BLaER1 (cell line): ENCODE results near the gene ERMP1.
A peak's percentile ranks its signal among the peaks of the same experiment; 100 is the strongest.

ENCODE experiments used
- H3K27ac ChIP-seq: shearing (Covaris generic); formaldehyde crosslinking; 2 replicates; pipeline ENCODE4 v1.8.1; 2022
- H3K27me3 ChIP-seq: shearing (Covaris generic); formaldehyde crosslinking; 2 replicates; pipeline ENCODE4 v1.8.1; 2022
- H3K36me3 ChIP-seq: shearing (Covaris generic); formaldehyde crosslinking; 2 replicates; pipeline ENCODE4 v1.8.1; 2022
- H3K4me1 ChIP-seq: shearing (Covaris generic); formaldehyde crosslinking; 2 replicates; pipeline ENCODE4 v1.8.1; 2022
- H3K4me2 ChIP-seq: shearing (Covaris generic); formaldehyde crosslinking; 2 replicates; pipeline ENCODE4 v1.8.1; 2022
- H3K4me3 ChIP-seq: shearing (Covaris generic); formaldehyde crosslinking; 2 replicates; pipeline ENCODE4 v1.8.1; 2022
- H3K9ac ChIP-seq: shearing (Covaris generic); formaldehyde crosslinking; 2 replicates; pipeline ENCODE4 v1.8.1; 2022
- H3K9me3 ChIP-seq: shearing (Covaris generic); formaldehyde crosslinking; 2 replicates; pipeline ENCODE4 v1.8.1; 2022
- H4K20me1 ChIP-seq: shearing (Covaris generic); formaldehyde crosslinking; 2 replicates; pipeline ENCODE4 v1.8.1; 2022
- Cebpa-rat ChIP-seq: shearing (Covaris generic); IDR thresholded peaks from 2 replicates; pipeline ENCODE4 v1.8.1; 2022

Gene ERMP1

DNA sequence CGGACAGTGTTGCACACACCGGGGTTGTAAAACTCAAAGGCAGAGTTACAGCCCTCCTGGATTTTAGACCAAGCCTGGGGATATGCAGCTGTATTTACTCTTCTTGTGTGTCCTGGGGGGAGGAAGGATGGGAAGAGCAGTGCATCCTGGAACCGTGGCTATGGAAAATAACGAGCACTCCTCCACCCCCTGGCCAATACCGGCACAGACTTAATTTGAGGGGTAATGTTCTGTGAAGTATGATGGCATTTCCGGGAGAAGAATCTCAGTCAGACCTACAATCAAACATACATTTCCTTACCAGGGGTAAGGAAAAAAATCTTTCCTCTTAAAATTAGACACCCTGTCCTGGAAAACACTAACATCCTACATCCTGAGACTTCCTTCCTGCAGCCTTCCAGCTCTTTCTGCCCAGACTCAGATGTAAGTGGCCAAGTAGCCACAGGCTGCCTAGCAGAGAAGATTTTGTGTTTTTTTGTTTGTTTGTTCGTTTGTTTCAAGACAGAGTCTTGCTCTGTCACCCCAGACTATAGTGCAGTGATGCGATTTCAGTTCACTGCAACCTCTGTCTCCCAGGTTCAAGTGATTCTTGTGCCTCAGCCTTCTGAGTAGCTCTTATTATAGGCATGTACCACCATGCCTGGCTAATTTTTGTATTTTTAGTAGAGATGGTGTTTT, 11.0 kb upstream of the ERMP1 start:
- Histone ChIP-seq H3K9ac (peak overlapping the region; percentile 34; the same call in 1 of the 2 replicates), H3K27me3 (no peaks in the 10 kb centered on the region), H4K20me1 (no peaks in the 10 kb centered on the region), H3K4me1 (peaks cover 60% of the 10 kb centered on the region), H3K4me3 (peak overlapping the region; percentile 42; the same call in 1 of the 2 replicates), H3K36me3 (no peaks in the 10 kb centered on the region), H3K9me3 (peaks cover 6% of the 10 kb centered on the region), H3K27ac (peak overlapping the region; percentile 58; the same call in 1 of the 2 replicates), H3K4me2 (peak overlapping the region; percentile 83)
- TF ChIP-seq Cebpa-rat, result no peak

DNA sequence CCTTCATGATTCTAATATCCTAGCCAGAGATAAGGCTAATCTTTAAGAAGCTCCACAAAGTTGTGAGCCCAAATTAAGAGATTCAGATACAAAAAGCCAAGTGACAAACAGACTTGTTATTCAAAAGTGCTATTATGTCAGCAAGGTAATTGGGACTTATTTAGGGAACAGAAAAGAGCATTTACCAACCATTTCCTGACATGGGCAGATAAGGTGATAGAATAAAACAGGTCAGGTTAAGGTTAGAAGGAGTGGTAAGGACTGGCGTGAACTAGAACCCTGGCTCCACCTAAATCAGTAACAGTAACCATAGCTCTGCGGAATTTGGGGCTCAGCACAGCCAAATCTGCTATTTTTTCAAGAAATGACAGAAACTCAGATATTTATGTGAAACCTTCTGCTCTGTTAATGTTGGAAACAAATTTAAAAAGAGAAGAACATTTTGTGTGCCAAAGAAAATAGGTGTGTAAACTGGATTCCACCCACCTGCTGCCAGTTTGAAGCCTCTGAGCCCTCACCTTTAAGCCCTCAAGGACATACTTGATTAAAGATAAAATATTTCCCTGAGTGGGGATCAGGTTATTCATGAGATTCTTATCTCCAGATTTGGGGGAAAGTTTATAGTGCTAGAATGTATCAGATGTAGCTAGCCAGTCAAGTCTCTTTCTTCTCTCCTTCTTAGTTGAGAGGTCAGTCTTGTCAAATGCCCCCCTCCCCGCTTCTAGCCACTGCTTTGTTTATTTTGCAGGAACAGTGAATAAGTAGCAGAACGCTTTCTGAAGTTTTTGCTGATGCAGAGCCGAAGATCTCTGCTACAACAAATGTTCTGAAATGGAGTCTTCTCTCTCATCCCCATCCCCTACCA, 10.2 kb upstream of the ERMP1 start:
- Histone ChIP-seq H3K36me3 (no peaks in the 10 kb centered on the region), H3K4me1 (peaks cover 60% of the 10 kb centered on the region), H3K27me3 (no peaks in the 10 kb centered on the region), H3K4me2 (peak overlapping the region; percentile 83), H3K4me3 (no peak overlapping the region), H3K9me3 (peaks cover 6% of the 10 kb centered on the region), H4K20me1 (no peaks in the 10 kb centered on the region), H3K27ac (no peak overlapping the region), H3K9ac (no peak overlapping the region)
- no peak for TF ChIP-seq Cebpa-rat

DNA sequence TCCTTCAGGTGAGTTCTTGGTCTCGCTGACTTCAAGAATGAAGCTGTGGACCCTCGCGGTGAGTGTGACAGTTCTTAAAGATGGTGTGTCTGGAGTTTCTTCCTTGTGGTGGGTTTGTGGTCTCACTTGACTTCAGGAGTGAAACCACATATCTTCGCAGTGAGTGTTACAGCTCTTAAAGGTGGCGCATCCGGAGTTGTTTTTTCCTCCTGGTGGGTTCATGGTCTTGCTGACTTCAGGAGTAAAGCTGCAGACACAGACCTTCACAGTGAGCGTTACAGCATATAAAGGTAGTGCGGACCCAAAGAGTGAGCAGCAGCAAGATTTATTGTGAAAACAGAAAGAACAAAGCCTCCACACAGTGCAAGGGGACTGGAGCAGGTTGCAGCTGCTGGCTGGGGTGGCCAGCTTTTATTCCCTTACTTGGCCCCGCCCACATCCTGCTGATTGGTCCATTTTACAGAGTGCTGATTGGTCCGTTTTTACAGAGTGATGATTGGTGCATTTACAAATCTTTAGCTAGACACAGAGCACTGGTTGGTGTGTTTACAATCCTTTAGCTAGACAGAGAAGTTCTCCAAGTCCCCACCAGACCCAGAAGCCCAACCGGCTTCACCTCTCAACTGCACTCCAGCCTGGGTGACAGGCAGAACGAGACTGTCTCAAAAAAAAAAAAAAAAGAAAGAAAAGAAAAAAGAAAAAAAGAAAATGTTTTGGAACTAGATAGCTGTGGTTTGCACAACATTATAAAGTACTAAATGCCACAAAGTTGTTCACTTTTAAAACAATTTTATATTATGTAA, 9.1 kb upstream of the ERMP1 start:
- TF ChIP-seq Cebpa-rat, result no peak
- no peak overlapping the region for H3K9ac ChIP-seq
- peaks cover 59% of the 10 kb centered on the region for H3K4me1 ChIP-seq
- peaks cover 6% of the 10 kb centered on the region for H3K9me3 ChIP-seq
- H3K27me3 ChIP-seq, result no peaks in the 10 kb centered on the region
- no peaks in the 10 kb centered on the region for H3K36me3 ChIP-seq
- H4K20me1 ChIP-seq, result no peaks in the 10 kb centered on the region
- H3K4me2 ChIP-seq, result peak overlapping the region; percentile 75
- no peak overlapping the region for H3K27ac ChIP-seq
- no peak overlapping the region for H3K4me3 ChIP-seq

DNA sequence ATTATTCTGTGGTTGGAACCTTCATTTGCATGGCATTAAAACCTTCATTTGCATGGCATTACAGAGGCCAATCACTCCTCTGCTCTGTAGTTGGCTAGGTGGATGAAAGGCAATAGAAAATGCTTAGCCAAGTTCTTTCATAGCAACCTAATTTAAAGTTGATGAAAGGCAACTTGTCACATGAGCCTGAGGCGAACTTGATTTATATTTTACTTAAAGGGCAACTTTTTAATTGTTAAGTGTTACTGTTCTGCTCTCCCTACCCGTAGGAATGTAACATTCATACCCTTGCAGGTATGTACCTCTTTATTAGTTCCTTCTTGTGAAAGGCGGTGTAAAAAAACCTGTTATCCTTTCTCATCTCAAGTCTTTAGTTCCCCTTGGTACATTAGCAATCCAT, 7.9 kb upstream of the ERMP1 start:
- H3K27ac ChIP-seq, result no peak overlapping the region
- H3K4me1 ChIP-seq, result peaks cover 47% of the 10 kb centered on the region
- no peak overlapping the region for H3K4me2 ChIP-seq
- H3K36me3 ChIP-seq, result no peaks in the 10 kb centered on the region
- no peak overlapping the region for H3K9ac ChIP-seq
- TF ChIP-seq Cebpa-rat, result no peak
- H3K4me3 ChIP-seq, result no peak overlapping the region
- H4K20me1 ChIP-seq, result no peaks in the 10 kb centered on the region
- peaks cover 6% of the 10 kb centered on the region for H3K9me3 ChIP-seq
- H3K27me3 ChIP-seq, result no peaks in the 10 kb centered on the region

DNA sequence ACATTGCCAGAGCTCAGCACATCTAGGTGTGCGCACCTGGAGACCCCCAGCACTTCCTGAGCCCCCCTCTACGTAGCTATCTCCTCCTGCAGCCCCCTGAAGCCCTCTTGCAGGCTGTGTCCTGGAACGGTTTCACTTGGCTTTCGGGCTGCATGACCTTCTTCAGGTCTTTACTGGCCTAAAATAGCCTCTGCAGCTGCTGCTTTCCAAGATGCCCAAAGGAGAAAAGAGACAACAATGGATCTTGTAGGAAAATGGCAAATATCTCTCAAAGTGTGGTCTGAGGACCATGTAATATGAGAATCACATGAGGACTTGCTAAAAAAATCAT, 6.6 kb upstream of the ERMP1 start:
- Histone ChIP-seq H3K9ac (no peak overlapping the region), H3K36me3 (no peaks in the 10 kb centered on the region), H3K9me3 (peaks cover 6% of the 10 kb centered on the region), H3K4me3 (no peak overlapping the region), H3K27ac (no peak overlapping the region), H3K4me1 (peaks cover 35% of the 10 kb centered on the region), H3K27me3 (no peaks in the 10 kb centered on the region), H3K4me2 (no peak overlapping the region), H4K20me1 (no peaks in the 10 kb centered on the region)
- TF ChIP-seq Cebpa-rat, result no peak

DNA sequence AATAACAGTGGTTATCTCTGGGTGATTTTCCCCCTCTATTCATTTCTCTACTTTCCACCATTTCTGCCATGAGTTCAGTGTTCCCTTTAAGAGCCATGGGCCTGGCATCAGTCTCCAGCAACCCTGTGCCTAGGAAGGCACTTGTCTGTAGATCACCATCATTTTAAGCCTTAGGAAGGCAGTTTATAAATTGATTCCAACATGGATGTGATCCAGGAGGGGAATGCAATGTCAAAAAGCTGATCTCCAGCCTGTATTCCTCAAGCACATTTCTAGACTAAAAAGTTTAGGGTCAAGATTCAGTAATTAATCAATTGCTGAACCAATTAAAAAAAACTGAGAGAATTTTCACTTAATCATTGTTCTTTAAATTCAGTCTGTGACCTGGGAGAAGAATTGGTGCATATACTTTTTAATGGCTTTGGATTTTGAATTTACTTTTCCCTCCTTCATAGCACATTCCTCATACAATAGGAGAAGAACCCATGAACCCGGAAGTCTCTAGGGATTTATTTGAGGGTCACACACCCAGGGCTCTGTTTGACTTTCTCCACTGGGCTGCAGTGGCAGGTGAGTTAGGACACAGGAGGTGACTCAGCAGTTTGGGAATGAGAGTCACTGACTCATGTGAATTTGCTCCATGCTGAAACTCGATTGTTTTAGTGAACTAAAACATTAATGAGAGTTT, 6.1 kb upstream of the ERMP1 start:
- Histone ChIP-seq H4K20me1 (no peaks in the 10 kb centered on the region), H3K36me3 (no peaks in the 10 kb centered on the region), H3K4me3 (no peak overlapping the region), H3K27ac (no peak overlapping the region), H3K27me3 (no peaks in the 10 kb centered on the region), H3K9ac (no peak overlapping the region), H3K4me2 (no peak overlapping the region), H3K9me3 (peaks cover 6% of the 10 kb centered on the region), H3K4me1 (peaks cover 31% of the 10 kb centered on the region)
- no peak for TF ChIP-seq Cebpa-rat

DNA sequence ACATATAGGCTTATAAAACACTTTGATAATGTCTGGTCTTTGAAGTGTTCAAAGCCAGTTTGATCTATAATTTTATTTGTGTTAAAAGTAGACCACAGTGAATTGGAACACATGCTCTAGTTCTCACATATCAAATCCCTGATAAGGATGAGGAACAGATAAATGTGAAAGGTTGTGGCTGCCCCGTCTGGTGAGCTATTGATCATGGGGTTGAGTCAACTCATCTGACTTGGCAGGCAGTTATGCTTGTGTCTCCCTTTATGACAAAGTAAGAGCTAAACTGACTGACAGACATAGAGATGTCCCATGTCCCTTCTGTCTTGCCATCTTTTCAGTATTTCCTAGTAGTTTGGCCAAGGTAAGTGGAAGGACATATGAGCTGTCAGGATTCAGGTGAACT, 2.9 kb upstream of the ERMP1 start:
- Histone ChIP-seq H3K4me3 (no peak overlapping the region), H3K36me3 (peaks cover under 1% of the 10 kb centered on the region; the same call in 1 of the 2 replicates), H3K4me1 (peaks cover 20% of the 10 kb centered on the region), H4K20me1 (peaks cover 13% of the 10 kb centered on the region), H3K27me3 (peaks cover 17% of the 10 kb centered on the region; the same call in 1 of the 2 replicates), H3K27ac (no peak overlapping the region), H3K9ac (no peak overlapping the region), H3K4me2 (no peak overlapping the region), H3K9me3 (no peaks in the 10 kb centered on the region)
- no peak for TF ChIP-seq Cebpa-rat

DNA sequence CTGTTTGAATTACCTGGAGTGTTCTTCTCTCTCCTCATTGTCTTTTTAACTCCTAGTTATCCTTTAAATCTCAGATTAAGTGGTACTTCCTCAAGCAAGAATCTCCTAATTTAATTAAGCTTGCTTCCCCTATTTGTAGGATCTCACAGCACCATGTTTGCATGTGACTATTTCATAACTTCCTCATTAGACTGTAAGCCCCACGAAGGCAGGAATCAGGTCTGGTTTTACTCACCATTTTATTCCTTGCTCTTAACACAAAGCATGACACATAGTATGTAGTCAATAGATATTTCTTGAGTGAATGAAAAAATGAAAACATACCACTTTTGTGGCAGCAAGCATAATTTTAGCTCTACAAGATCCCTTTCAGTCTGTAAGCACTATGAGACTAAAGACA, 1.3 kb upstream of the ERMP1 start:
- Histone ChIP-seq H3K9me3 (no peaks in the 10 kb centered on the region), H3K4me1 (peaks cover 20% of the 10 kb centered on the region), H3K27me3 (peaks cover 17% of the 10 kb centered on the region; the same call in 1 of the 2 replicates), H3K4me2 (no peak overlapping the region), H3K9ac (no peak overlapping the region), H3K36me3 (peaks cover 10% of the 10 kb centered on the region; the same call in 1 of the 2 replicates), H3K4me3 (no peak overlapping the region), H3K27ac (no peak overlapping the region), H4K20me1 (peaks cover 18% of the 10 kb centered on the region)
- no peak for TF ChIP-seq Cebpa-rat

DNA sequence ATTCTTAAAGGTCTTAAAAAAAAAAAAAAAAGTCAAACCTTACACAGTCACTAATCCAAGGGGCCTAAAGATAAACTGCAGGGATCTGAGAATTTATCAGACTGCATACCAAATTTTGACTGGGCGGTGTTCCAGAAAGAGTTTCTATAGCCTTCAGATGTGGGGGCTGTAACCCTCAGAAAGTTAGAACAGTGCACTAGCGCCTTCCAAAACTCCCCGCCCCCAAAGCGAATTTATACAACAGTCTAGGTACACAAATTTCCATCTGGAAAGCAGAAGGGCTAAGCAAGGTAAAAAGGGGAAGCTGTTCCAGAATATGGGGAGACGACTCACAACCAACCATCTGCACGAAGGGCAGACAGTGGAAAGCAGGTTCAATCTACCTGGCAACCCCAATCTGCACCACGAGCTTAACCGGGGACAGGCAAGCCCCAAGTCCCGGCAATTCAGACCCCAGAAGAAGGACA, 813 bp downstream of the ERMP1 start:
- no peak for TF ChIP-seq Cebpa-rat
- peak overlapping the region; percentile 79 for H3K9ac ChIP-seq
- peak overlapping the region; percentile 86 for H3K4me3 ChIP-seq
- peaks cover 17% of the 10 kb centered on the region; the same call in 1 of the 2 replicates for H3K27me3 ChIP-seq
- peaks cover 18% of the 10 kb centered on the region for H4K20me1 ChIP-seq
- H3K4me2 ChIP-seq, result peak overlapping the region; percentile 97
- H3K27ac ChIP-seq, result peak overlapping the region; percentile 66
- peaks cover 20% of the 10 kb centered on the region; the same call in 1 of the 2 replicates for H3K36me3 ChIP-seq
- H3K9me3 ChIP-seq, result no peaks in the 10 kb centered on the region
- peaks cover 20% of the 10 kb centered on the region for H3K4me1 ChIP-seq
